ENCODE results near the gene GAPDHS. TPM values are rescaled to one million over a fixed set of nuclear protein-coding genes. Genes with fewer than 3 reads are reported as not detected.

GAPDHS gene
- total and polyA plus RNA-seq, 2 donors (not counting 1 experiment from before 2014, with no cell fraction given) = not detected

- POLR2A ChIA-PET = interaction anchor here (0.6 kb wide), 1 partner anchor 58 kb away, joined by 4 read pairs; no protein-coding TSS in a partner anchor
- Mint-ChIP-seq H3K4me3 (peak overlapping the region; percentile 91), H3K27ac (peak overlapping the region; percentile 89), H3K27me3 (no peaks in the 10 kb centered on the region), H3K9me3 (ENCODE audit: insufficient read depth) (no peaks in the 10 kb centered on the region), H3K4me1 (peaks cover 40% of the 10 kb centered on the region)
- Histone ChIP-seq H3K36me3 (replicated peaks in 1 of 2; ENCODE audit: control extremely low read depth in 1 of 2, control insufficient read depth in 1 of 2, extremely low read depth in 1 of 2, insufficient read depth in 2 of 2, low read length in 1 of 2) (peaks cover 0 to 14% of the 10 kb centered on the region in 2 experiments), H3K79me2 (ENCODE audit: control insufficient read depth, insufficient read depth, low read length) (peaks cover 28% of the 10 kb centered on the region), H3K27ac (ENCODE audit: low read length in 2 of 2) (peak overlapping the region in 1 of 2 donors; percentile 92), H4K20me1 (ENCODE audit: control insufficient read depth, insufficient read depth, low read length, poor library complexity, severe bottlenecking) (no peaks in the 10 kb centered on the region), H2AFZ (ENCODE audit: insufficient read depth, low read depth, low read length, poor library complexity, severe bottlenecking) (peak overlapping the region; percentile 96), H3K27me3 (replicated peaks in 1 of 4; ENCODE audit: control extremely low read depth in 1 of 4, control insufficient read depth in 3 of 4, insufficient read depth in 4 of 4, low read length in 3 of 4) (no peaks in the 10 kb centered on the region), H3K9ac (ENCODE audit: low read length) (peak overlapping the region; percentile 87), H3K4me2 (replicated peaks; ENCODE audit: low read depth, low read length, poor library complexity, severe bottlenecking) (peak overlapping the region; percentile 98), H3K4me3 (ENCODE audit: control extremely low read depth in 1 of 5, extremely low read depth in 1 of 5, insufficient read depth in 1 of 5, low read depth in 2 of 5, low read length in 4 of 5) (peak overlapping the region in 4 of 5 experiments; percentile 82 to 97 (median 86)), H3K4me1 (ENCODE audit: control insufficient read depth in 2 of 2, insufficient read depth in 2 of 2, low read length in 2 of 2) (peaks cover 16 to 38% of the 10 kb centered on the region in 2 donors), H3K9me3 (ENCODE audit: control extremely low read depth in 1 of 3, control insufficient read depth in 2 of 3, insufficient read depth in 1 of 3, low read length in 2 of 3) (no peaks in the 10 kb centered on the region)
- intact Hi-C loops (cut with micrococcal nuclease) = loop anchor here (2.0 kb wide), 1 partner anchor 105 kb away; the partner anchor contains the start of gene COX6B1
- DNase-seq (peak; percentile 22), ATAC-seq (ENCODE audit: low read depth) (no peak)
- CTCF ChIA-PET = interaction anchor here (1.5 kb wide), 1 partner anchor 34 kb away, joined by 5 read pairs; no protein-coding TSS in a partner anchor
- 90% methylated on average over 2 of the region's 3 CpGs for WGBS (ENCODE audit: insufficient coverage)
- TF ChIP-seq CTCF (IDR thresholded peaks at IDR 0.05) (no peak), EZH2 (IDR thresholded peaks at IDR 0.05; ENCODE audit: borderline replicate concordance, insufficient read depth, low read depth, low read length, poor library complexity, severe bottlenecking) (no peak)
These were observed 11.0 kb downstream of the GAPDHS start for GRCh38 chr19:35544110-35544802.

Data from B cell (primary cell).